Brain pericyte (primary cell): Measurements from ENCODE around the gene KCNQ1OT1.

Experiments
- DNase-seq: peaks from one replicate; pipeline ENCODE4 v3.0.0-alpha.2; 2012; ENCODE audit warnings: low read depth, low spot score

Gene KCNQ1OT1

DNA sequence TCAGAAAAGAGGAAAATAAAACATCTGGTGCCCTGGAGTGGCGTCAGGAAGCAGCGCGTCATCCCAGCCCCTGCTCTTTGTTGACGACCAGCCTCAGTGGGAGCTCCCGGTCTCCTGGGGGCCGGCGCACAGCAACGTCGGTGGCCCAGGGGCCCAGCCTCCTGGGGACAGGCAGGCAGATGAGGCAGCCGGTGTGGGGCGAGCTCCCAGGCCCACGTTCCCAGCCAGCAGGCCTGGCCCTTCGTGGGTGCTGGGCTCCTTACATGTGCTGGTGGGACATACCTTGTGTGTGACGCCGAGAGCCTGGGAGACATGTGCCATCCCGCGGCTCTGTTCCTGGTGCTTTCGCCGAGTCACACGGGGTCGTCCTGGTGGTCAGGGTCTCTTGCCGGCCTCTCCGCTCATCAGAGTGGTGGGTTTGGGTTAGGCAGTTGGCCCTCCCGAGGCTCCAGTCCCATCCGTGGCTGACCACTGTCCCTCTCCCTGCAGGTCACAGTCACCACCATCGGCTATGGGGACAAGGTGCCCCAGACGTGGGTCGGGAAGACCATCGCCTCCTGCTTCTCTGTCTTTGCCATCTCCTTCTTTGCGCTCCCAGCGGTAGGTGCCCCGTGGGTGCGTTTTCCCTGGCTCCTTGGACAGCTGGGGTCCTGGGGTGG is 116.7 kb downstream of the KCNQ1OT1 start:
- no peak for DNase-seq

DNA sequence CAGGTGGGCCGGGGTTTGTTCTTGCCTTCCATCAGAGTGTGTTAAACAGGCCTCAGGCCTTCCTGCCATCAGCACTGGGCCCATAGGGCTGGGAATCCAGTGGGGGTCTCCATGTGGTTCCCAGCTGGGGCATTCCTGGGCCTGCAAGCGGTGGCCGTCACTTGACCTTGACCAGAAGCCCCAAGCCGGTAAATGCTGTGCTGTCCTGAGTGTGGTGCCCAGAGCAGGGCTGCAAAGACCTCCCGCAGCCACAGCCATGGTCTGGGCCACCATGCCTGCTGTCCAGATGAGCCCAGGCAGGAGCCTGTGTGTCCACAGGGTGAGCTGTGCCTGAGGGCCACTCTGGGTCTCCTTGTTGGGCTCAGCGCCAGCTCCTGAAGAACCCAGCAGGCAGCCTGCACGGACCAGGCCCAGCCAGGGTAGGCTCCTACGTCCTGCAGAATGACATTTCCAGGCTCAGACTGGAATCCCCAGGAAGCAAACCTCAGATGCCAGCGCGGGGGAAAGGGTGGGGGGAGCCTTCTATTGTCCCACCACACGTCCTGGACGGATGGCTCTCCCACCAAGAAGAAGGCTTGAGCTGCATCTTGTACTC is 117.3 kb downstream of the KCNQ1OT1 start:
- peak; percentile 17 for DNase-seq

DNA sequence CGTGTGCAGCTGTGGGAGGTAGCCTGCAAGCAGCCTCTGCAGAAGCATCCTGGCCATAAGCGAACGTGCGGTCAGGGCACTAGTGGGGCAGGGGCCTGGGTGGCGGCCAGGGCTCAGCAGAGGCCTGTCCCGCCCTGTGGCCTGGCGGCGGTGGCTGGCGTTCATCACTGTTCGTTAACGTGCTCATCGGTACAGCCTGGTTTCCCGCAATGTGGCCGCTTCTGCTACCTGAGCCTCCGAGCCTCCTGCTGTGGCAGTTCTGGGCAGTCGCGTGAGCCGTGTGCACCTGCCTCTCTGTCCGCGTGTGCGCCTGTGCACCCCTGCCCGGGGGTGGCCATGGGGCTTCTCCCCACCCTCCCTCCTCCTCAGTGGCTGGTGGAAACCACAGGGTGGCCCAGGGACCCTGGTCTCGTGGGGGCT is 117.9 kb downstream of the KCNQ1OT1 start:
- no peak for DNase-seq

DNA sequence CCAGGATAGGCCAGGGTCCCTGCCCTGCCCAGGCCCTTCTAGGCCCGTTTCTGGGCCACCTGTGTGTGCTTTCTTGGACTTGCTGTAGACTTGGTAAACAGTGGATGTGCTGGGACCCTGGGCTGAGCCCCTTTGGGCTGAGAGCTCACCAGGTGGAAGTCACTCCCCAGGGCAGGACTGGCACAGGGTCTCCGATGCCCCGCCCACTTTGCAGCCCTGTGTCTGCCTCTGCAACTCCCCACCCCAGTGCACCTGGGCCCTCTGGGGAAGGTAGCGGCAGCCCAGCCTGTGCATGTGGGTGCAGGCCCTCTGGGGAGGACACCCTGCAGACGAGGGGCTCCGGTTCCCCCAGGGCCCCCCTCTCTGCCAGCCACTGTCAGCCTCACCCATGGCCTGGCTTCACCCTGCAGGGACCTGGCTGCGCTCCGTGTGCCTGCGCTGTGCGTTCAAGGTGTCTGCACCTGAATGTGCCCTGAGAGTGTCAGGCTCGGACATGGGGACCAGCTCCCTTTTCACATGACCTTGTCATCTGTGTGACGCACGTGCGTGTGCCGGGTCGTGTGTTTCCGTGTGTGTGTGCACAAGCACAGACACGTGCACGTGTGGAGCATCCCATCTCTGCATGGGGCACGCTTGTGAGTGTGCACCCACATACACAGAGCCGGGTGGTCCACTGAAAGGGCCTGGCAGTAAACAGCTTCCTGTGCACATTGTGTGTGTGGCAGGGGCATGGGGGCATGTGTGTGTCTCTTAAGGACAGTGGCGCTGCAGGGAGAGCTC is 118.5 kb downstream of the KCNQ1OT1 start:
- DNase-seq, result no peak

DNA sequence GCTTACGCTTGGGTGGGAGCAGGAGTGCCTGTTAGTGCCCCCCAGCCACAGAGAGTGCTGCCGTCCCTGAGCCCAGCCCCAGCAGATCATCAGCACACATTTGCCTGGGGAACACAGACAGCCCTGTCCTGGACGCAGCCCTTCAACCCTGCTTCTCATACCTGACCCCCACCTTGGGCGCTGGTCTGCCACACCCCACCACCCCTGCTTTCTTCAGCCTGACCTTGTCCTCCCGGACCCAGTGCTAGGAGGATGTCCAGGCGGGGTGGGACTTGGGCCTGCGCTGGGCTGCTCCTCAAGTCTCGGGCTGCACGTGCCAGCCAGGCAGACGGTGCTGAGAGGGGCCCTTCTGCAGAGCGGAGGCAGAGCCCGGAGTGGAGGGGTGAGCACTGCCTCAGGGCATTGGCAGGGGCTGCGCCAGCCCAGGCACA is 119.2 kb downstream of the KCNQ1OT1 start:
- no peak for DNase-seq

DNA sequence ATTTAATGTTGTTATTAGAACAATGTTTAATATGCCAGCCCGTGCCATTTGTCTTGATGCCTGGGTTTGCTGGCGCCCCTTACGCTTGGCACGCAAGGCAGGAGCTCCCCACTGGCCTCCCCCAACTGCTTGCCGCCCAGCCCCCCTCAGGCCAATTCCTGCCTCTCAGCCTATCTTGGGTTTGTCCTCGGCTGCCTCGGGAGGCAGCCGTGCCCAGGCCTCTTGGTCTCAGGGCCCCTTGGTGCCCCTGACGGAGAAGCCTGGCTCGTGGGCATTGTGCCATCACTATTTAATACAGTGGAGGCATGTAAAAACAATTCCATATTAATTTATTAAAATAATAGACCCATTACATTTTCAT is 119.8 kb downstream of the KCNQ1OT1 start:
- DNase-seq, result no peak

DNA sequence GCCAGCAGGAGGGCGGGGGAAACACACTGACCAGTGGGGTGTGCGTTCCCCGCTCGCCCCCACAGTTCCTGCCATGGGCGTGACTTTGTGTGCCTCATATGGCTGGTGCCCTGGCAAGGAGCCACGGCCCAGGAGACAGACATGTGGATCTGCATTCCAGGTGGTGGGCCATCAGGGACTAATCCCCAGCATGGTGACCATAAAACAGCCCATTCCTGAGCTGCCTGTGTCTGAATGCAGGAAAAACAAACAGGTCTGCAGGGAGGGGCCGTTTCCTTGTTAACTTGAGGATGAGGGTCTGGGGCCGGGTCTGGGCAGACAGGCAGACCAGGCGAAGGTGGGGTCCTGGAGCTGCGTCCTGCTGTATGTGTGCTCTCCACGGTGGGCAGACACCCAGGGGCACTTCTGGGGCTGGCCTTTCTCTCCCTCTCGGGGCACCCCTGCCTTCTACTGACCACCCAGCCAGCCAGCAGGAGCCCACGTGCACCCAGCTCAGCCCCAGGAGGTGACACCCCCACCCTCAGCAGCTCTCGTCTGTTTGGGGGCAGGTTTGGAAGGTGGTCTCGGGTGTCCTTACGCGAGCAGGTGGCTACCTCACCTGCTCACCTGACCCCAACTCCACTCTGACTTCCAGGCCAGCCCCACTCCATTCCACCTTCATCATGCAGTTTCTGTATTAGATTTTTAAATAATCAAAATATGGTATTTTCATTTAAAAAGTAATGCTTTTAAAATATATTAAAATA is 120.3 kb downstream of the KCNQ1OT1 start:
- no peak for DNase-seq

DNA sequence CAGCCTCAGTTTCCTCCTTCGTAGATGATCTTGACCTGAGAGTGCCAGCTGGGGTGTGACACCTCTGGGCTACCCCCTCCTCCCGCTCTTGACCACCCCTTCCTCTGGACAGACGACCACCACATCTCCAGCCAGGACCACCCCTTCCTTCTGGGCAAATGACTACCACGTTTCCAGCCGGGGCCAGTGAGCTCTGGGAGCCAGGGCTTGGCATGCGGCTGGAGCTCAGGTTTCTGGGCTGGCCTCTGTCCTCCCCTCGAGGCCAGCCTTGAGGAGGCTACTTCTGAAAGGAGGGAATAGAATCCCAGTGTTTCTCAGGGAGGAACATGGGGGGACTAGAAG is 120.9 kb downstream of the KCNQ1OT1 start:
- DNase-seq, result no peak

DNA sequence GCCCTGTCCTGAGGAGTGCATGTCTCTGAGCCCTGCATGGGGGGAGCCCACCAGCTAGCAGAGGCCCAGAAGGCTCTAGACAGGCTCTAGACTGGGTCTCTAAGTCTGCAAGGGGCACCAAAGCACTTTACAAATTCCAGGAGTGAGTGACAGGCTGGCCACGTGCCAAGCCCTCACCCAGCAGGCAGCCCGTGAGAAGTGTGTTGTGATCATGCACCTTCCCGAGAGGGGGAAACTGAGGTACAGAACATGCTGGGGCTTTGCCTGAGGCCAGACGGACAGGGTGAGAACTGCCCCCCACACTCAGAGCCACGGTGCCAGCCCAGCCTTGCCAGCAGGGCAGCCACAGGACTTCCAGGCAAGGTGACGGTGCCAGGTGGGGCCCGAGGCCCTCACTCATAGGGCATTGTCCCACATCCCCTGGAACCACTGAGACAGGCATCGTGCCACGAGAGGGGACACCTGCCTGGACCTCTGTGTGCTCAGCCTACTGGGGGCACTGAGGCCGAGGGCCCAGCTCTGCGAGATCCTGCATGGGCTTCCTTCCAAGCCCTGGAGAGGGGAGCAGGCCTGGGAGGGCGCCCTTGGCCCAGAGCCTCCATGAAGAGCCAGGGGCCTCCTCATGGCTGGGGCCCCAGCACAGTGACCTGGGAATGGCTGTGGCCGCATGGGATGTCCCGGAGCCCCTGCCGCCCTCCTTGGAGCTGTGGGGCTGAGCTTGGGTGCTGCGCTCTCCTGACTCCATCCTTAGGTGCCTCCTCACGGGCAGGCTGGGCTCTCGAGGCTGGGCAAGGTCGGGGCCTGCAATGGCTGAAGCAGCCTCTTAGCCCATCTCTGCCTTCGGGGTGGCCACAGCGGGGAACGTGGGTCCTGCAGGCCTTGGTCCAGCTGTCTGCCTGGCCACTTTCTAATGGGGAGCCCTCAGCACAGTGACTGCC is 121.5 kb downstream of the KCNQ1OT1 start:
- DNase-seq, result no peak

DNA sequence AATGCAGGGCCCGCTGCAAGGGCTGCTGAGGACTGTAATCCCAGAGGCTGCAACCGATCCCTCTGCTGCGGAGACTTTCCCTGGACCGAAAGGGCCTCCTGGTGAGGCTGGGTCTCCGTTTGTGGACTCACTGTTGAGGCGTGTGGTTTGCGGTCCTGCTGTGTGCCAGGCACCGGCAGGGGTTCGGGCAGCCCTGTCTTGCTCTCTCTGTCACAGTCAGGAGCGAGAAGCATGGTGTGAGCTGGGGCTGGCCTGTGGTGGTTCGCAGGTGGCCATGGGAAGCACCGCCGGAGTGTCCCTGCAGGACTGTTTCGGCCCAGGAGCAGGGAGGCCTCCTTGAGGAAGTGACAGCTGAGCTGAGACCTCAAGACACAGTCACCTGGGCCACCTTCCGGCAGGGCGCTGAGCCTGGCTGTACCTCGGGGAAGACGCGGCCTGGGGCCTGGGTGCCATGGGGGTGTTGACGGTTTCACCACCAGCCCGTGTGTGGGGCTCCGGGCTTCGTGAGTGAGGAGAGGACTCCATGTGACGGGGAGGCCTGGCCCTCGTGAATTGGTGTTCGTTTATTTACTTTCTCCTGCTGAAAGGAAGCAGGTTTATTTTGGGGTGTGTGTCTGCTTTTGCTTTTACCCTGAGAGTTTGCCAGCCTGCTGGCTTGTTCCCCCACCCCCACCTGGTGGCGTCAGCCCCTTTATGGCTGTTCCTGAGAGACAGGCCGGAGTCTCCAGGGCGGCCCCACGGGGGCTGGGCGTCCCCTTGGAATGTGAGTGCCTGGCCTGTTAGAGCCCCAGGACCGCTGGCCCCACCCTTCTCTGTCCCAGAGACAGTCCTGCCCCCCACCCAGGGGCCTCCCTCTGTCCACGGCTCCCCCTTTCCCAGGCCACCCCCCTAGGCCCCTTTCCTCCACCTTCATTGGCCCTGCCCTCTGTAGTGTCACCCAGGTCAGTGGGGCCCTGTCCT is 122.5 kb downstream of the KCNQ1OT1 start:
- DNase-seq, result no peak

DNA sequence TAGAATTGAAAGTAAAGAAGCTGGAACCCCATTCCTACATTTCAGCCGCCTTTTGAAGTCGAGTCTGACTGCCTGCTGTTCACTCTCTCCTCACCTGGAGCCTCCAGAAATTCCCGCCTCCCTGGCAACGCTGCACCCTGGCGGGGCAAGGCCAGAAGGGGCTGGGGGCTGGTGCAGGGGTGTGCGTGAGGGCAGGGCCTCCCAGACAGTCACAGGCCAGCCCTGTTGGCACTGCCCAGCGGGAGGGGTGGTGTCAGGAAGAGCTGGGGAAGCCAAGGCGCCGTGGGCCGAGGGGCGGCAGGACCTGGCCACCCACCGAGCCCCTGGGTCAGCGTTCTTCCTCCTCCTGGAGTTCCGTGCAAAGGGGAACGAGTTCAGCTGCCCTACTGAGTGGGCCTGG is 123.2 kb downstream of the KCNQ1OT1 start:
- no peak for DNase-seq

DNA sequence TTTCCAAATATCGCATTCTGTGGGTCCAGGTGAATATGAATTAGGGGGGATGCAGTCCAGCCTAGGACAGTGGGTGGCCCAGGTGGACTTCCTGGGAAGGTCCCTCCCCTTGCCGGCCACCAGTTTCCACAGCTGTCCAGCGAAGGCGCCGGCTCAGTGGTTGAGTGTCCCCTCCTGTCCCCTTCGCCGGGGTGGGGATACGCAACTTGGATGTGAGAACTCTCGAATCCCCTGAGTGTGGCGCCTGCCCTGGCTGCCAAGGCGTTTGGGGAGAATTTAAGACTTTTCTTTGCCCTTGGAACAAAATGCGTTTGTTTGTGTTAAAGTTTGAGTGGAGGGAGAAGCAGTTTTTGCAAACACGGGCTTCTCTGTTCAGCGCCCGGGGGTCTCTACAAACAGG is 123.7 kb downstream of the KCNQ1OT1 start:
- DNase-seq, result no peak

DNA sequence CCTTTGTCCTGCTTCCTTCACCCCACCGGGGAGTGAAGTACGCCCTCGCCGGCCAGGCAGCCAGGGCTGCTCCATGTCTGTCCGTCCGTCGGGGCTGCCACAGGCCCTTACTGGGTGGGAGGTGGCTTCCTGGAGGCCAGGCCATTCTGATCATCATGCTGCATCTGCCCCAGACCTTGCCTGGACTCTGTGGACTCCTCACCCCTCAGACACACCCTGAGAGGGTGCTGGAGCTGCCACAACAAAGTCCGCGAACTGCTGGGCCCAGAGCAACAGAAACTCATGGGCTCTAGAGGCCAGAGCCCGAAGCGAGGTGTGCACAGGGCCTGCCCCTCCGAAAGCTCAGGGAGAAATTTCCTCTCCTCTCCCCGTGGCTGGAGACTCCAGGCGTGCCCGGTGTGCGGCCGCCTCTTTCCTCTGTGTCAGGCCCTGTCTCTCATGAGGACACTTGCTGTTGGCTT is 124.2 kb downstream of the KCNQ1OT1 start:
- DNase-seq, result no peak

DNA sequence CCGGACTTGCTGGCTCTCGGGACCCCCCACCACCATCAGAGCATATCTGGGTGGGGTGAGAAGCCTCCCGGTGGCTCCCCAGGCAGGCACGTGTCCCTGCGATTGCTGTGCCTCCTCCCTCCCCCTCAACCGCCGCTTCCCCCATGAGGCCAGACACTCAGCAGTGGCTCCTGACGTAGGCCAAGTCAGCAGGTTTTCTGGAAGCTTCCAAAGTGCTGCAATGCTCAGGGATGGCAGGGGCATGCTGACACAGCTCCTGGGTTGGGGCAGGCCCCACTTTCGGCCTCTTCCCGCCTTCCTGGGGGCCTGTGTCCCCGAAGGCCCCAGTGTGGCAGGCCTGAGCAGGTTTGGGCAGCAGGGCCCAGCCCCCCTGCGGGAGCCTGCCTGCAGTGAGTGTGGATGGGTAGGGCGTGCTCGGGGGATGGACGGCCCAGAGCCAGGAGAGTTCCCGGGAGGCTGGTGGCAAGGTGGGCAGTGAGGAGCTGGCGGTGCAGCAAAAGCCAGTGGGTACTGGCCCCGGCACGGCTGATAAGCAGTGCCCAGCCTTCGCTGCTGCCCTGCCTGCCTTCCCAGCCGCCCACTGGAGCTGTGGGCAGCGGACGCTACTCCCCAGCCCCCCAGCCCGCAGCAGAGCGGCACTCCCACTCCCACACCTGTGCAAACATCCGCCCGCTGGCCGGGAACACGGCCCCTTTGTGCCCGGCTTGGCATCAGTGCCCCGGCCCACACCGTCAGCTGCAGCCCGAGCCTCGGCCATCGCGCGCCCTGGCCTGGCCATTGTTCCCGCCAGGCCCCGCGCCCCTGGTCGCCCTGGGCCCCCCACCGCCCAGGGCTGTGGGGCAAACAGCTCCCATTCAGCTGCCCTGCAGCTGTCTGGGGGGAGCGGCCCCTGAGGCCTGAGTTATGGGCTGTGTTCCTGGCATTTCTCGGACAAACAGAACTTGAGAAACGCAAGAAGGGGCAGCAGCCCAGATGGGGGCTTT is 125.0 kb downstream of the KCNQ1OT1 start:
- no peak for DNase-seq

DNA sequence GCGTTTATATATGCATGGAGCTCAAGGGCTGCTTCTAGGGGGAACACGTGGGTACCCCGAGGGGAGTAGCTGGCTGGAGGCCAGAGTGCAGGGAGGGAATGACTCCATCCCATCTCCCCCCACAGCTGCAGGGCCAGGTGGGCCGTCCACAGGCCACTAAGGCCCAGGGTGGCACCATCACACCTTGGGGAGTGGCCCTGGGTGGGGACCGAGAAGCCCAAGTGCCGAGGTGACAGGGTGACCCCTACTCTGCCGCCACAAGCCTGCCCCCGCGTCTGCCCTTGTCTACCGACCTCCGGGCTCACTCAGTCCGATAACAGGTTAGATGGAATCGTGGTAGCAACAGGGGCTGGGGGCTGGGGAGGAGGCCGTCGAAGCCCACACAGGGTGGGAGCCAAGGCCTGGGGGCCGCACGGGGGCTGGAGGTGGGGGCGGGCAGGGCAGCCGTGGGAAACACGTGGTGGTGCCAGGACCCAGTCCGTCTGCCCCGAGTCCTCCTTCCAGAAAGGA is 125.7 kb downstream of the KCNQ1OT1 start:
- no peak for DNase-seq

DNA sequence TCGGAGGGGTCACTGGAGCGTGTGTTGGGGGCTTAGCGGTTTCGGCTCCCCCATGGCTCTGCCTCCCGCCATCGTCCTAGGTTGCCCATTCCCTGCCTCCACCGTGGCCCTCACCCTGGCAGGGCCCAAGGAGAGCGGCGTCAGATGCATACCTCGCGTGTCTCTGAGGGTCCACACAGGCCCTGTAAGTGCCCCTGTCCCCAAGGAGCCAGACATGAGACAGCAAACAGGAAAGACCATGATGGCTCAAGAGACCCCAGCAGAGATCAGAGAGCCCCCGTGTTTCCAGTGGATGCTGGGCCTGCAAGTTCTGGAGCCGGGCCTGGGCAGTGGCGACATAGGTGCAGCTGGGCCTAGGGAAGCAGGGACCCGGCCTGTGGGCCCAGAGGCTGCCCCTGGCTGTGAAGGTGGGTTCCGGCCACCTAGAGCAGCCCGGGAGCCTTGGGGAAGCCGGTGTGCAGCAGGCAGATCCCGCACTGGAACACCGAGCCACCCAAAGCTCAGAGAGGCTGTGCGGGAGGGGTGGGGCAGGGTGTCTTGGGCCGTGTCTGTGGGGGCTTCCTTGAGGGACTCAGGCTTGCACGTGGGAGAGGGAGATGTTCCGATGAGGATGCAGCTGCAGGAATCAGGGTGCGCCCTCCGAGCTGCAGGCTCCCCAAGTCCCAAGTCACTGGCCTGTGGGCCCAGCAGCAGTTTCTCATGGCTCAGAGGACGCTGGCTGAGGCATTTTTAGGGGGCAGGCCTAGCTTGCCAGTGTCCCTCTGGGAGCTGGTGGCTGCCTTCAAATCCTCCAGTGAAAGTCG is 126.4 kb downstream of the KCNQ1OT1 start:
- DNase-seq, result no peak

DNA sequence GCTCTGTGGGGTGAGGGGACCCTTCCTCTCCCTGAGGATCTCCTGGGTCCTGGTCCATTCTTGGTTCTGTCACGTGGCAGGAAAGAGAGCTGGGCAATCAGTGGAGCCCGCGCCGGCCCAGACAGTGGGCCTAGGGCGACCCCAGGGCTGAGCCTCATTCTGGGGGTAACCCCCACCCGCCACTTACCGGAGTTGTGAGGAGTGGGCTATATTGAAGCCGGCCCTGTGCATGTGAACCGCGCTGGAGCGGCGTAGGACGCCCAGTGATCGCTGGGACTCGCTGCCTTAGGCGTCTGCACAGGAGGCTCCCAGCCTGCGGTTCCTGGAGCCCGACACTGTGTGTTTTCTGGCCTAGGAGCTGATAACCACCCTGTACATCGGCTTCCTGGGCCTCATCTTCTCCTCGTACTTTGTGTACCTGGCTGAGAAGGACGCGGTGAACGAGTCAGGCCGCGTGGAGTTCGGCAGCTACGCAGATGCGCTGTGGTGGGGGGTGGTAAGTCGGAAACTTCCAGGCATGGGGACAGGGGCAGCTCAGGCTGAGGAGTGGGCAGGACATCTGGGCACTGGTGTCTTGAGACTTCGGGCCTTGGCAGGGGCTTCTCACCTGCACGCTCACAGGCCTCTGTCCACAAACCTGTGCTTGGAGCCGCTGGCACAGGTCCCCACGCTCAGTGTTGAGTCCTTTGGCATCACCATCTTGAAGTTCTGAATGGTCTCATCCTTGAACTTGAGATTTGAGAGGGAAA is 127.1 kb downstream of the KCNQ1OT1 start:
- no peak for DNase-seq
